Thyroid gland (tissue), 4 donors: Measurements from ENCODE around the gene DSG4. TPM values are rescaled to one million over a fixed set of nuclear protein-coding genes. Genes with fewer than 3 reads are reported as not detected.

Experiments used
- DNase-seq, 2 donors: peaks; one replicate each; pipeline ENCODE4 v3.0.0-alpha.2; 2019
- H3K27ac ChIP-seq, 3 donors: fragments of 200-600 bp; sonication (generic); 1 replicate in 2 of 3; 2 replicates in 1 of 3; pipeline ENCODE4 v1.5.1; 2016 to 2019; ENCODE audit warnings: mild to moderate bottlenecking in 1 of 3, moderate library complexity in 1 of 3
- H3K27me3 ChIP-seq: fragments of 200-600 bp; sonication (generic); one replicate; pipeline ENCODE4 v1.5.1; 2019
- H3K36me3 ChIP-seq, 2 donors: fragments of 200-600 bp; sonication (generic); one replicate each; pipeline ENCODE4 v1.5.1; 2016 to 2019
- H3K4me1 ChIP-seq, 2 donors: fragments of 200-600 bp; sonication (generic); one replicate each; pipeline ENCODE4 v1.5.1; 2017 to 2019
- H3K4me3 ChIP-seq, 3 donors: fragments of 200-600 bp; sonication (generic); replicated peaks in 1 of 3; 1 replicate in 2 of 3; 2 replicates in 1 of 3; pipeline ENCODE4 v1.5.1; 2016; ENCODE audit warnings: mild to moderate bottlenecking in 1 of 3
- H3K9me3 ChIP-seq: fragments of 200-600 bp; sonication (generic); one replicate; pipeline ENCODE4 v1.5.1; 2017
- CTCF ChIP-seq, 6 experiments: fragments of 200-600 bp in 3 of 6; fragments of 450-650 bp in 3 of 6; sonication (generic) in 3 of 6; IDR thresholded peaks; one replicate each; pipeline ENCODE4 v1.5.1; 2016 to 2019; ENCODE audit warnings: antibody characterized with exemption in 6 of 6, mild to moderate bottlenecking in 2 of 6, inconsistent platforms in 1 of 6, moderate library complexity in 1 of 6
- POLR2A ChIP-seq, 2 donors: fragments of 450-650 bp; IDR thresholded peaks; one replicate each; pipeline ENCODE4 v1.6.1; 2017; ENCODE audit warnings: antibody characterized with exemption in 2 of 2, mild to moderate bottlenecking in 2 of 2, moderate library complexity in 1 of 2
- WGBS, 2 donors: methylation state at CpG; one replicate each; pipeline ENCODE4 v1.1.5; 2017; 5-methylcytosine and 5-hydroxymethylcytosine counted together
- intact Hi-C: fragments of 100-400 bp; cut with DNase I; formaldehyde crosslinking; loops from one replicate; pipeline ENCODE4 v1.15.1; 2023
- total RNA-seq, 4 donors: library from RNA; depleted of rRNA; stranded (reverse); fragments of >200 nt; gene quantifications; one replicate each; pipeline ENCODE4 v1.2.3, GENCODE V29; 2016

The DSG4 gene
- total RNA-seq, 4 donors from 2014 or later, result not detected

GRCh38 chr18:31419457-31419932 lies 42.9 kb downstream of the DSG4 start:
- H3K4me3 ChIP-seq, result no peak overlapping the region
- H3K27ac ChIP-seq, result no peak overlapping the region
- 77 to 81% methylated on average over 7 of the region's 7 CpGs for WGBS, 2 donors
- intact Hi-C loops, result no loop called here
- no peaks in the 10 kb centered on the region for H3K4me1 ChIP-seq
- no peaks in the 10 kb centered on the region for H3K27me3 ChIP-seq
- H3K9me3 ChIP-seq, result no peaks in the 10 kb centered on the region
- H3K36me3 ChIP-seq, result no peaks in the 10 kb centered on the region
- DNase-seq, result no peak
- TF ChIP-seq CTCF (IDR thresholded peaks at IDR 0.05) (no peak), POLR2A (IDR thresholded peaks at IDR 0.05) (no peak)

GRCh38 chr18:31420032-31420431 lies 43.5 kb downstream of the DSG4 start:
- no peaks in the 10 kb centered on the region for H3K4me1 ChIP-seq
- WGBS, 2 donors, result 91 to 94% methylated on average over 6 of the region's 6 CpGs

GRCh38 chr18:31420524-31420923 lies 43.9 kb downstream of the DSG4 start:
- 86 to 92% methylated on average over 2 of the region's 2 CpGs for WGBS, 2 donors
- H3K27ac ChIP-seq, result no peak overlapping the region
- TF ChIP-seq POLR2A (IDR thresholded peaks at IDR 0.05) (no peak), CTCF (IDR thresholded peaks at IDR 0.05) (no peak)
- intact Hi-C loops, result no loop called here
- DNase-seq, result no peak
- H3K36me3 ChIP-seq, result no peaks in the 10 kb centered on the region
- no peak overlapping the region for H3K4me3 ChIP-seq
- H3K9me3 ChIP-seq, result no peaks in the 10 kb centered on the region
- no peaks in the 10 kb centered on the region for H3K4me1 ChIP-seq
- H3K27me3 ChIP-seq, result no peaks in the 10 kb centered on the region

More at GRCh38 chr18:31420032-31420431, 43.5 kb downstream of the DSG4 start:
- DNase-seq, result no peak
- Histone ChIP-seq H3K27ac (no peak overlapping the region), H3K36me3 (no peaks in the 10 kb centered on the region), H3K9me3 (no peaks in the 10 kb centered on the region), H3K27me3 (no peaks in the 10 kb centered on the region), H3K4me3 (no peak overlapping the region)
- intact Hi-C loops, result no loop called here
- no peak for TF ChIP-seq POLR2A (IDR thresholded peaks at IDR 0.05)
- TF ChIP-seq CTCF (IDR thresholded peaks at IDR 0.05), result no peak

- H3K27ac ChIP-seq, result no peak overlapping the region
- intact Hi-C loops, result no loop called here
- TF ChIP-seq POLR2A (IDR thresholded peaks at IDR 0.05) (no peak), CTCF (IDR thresholded peaks at IDR 0.05) (peak in 3 of 6 experiments; percentile 11 to 34 (median 17))
- H3K4me3 ChIP-seq, result no peak overlapping the region
- no peaks in the 10 kb centered on the region for H3K27me3 ChIP-seq
- no peaks in the 10 kb centered on the region for H3K9me3 ChIP-seq
- WGBS, 2 donors, result 23 to 27% methylated on average over 7 of the region's 7 CpGs
- no peaks in the 10 kb centered on the region for H3K36me3 ChIP-seq
- peak in 1 of 2 donors; percentile 7 for DNase-seq
- H3K4me1 ChIP-seq, result no peaks in the 10 kb centered on the region
Observed at GRCh38 chr18:31424383-31424988, 47.9 kb downstream of the DSG4 start.

GRCh38 chr18:31426021-31426420 lies 49.4 kb downstream of the DSG4 start:
- WGBS, 2 donors, result 77 to 92% methylated on average over 2 of the region's 2 CpGs
- no peak for DNase-seq
- H3K27me3 ChIP-seq, result no peaks in the 10 kb centered on the region
- no peak overlapping the region for H3K27ac ChIP-seq
- no peaks in the 10 kb centered on the region for H3K9me3 ChIP-seq
- TF ChIP-seq POLR2A (IDR thresholded peaks at IDR 0.05) (no peak), CTCF (IDR thresholded peaks at IDR 0.05) (no peak)
- intact Hi-C loops, result no loop called here
- H3K36me3 ChIP-seq, result no peaks in the 10 kb centered on the region
- H3K4me1 ChIP-seq, result no peaks in the 10 kb centered on the region
- H3K4me3 ChIP-seq, result no peak overlapping the region
